IMR-90 (cell line): ENCODE results near the gene MYOM1. TPM values are rescaled to one million over a fixed set of nuclear protein-coding genes. Genes with fewer than 3 reads are reported as not detected.

Source experiments
- ATAC-seq: fragments of 200-7000 bp; cut with Tn5 transposase; 2 replicates; pipeline ENCODE4 v1.9.1; 2020; ENCODE audit warnings: low read depth, mild to moderate bottlenecking, moderate library complexity
- BruUV-seq: library from RNA; stranded (reverse); fragments of 400-500 nt; replicated peaks from 2 replicates; lab custom pipeline; 2021; lab: Mats Ljungman, UMichigan
- CTCF ChIA-PET: fragments of 300-600 bp; formaldehyde crosslinking; extraction: SDS; loops from one replicate; lab custom pipeline; 2021; ENCODE audit warnings: antibody characterized with exemption; lab: Yijun Ruan, JAX
- POLR2A ChIA-PET: fragments of 300-600 bp; sonication (Branson Sonifier 250); formaldehyde crosslinking; loops from one replicate; lab custom pipeline; 2022; ENCODE audit warnings: antibody characterized with exemption; ENCODE audit not compliant: unreplicated experiment; lab: Charles Lee
- DNase-seq: peaks from one replicate; pipeline ENCODE4 v3.0.0; 2013
- H2AFZ ChIP-seq: replicated peaks from 2 replicates; pipeline ENCODE3; 2013; ENCODE audit warnings: low read length, mild to moderate bottlenecking; ENCODE audit not compliant: poor library complexity
- H2AK5ac ChIP-seq: 2 replicates; pipeline ENCODE4 v1.6.1; 2013; ENCODE audit warnings: low read depth, low read length, inconsistent platforms
- H2AK9ac ChIP-seq: replicated peaks from 2 replicates; pipeline ENCODE3; 2013; ENCODE audit warnings: mild to moderate bottlenecking, low read depth, low read length, moderate library complexity; ENCODE audit not compliant: poor library complexity
- H2BK120ac ChIP-seq: 2 replicates; pipeline ENCODE4 v1.6.1; 2013; ENCODE audit warnings: low read depth, low read length, inconsistent platforms
- H2BK15ac ChIP-seq: 3 replicates; pipeline ENCODE4 v1.6.1; 2013; ENCODE audit warnings: low read depth, low read length, inconsistent platforms
- H2BK20ac ChIP-seq: 2 replicates; pipeline ENCODE4 v1.6.1; 2013; ENCODE audit warnings: low read depth, mild to moderate bottlenecking, inconsistent platforms, low read length, moderate library complexity
- H2BK5ac ChIP-seq: 2 replicates; pipeline ENCODE4 v1.6.1; 2013; ENCODE audit warnings: mild to moderate bottlenecking, low read depth, low read length, inconsistent platforms; ENCODE audit not compliant: poor library complexity, severe bottlenecking
- H3K14ac ChIP-seq: replicated peaks from 2 replicates; pipeline ENCODE4 v1.6.1; 2013; ENCODE audit warnings: low read depth, low read length, inconsistent platforms
- H3K18ac ChIP-seq: 2 replicates; pipeline ENCODE4 v1.6.1; 2013; ENCODE audit warnings: low read depth, low read length, control low read depth
- H3K23ac ChIP-seq: 2 replicates; pipeline ENCODE4 v1.6.1; 2013; ENCODE audit warnings: low read depth, low read length, inconsistent platforms
- H3K27ac ChIP-seq: 2 replicates; pipeline ENCODE4 v1.5.1; 2013; ENCODE audit warnings: mild to moderate bottlenecking, control low read depth, low read length; ENCODE audit not compliant: insufficient read depth
- H3K27me3 ChIP-seq: 2 replicates; pipeline ENCODE4 v1.6.1; 2013; ENCODE audit warnings: low read length; ENCODE audit not compliant: control insufficient read depth, insufficient read depth
- H3K36me3 ChIP-seq: 2 replicates; pipeline ENCODE4 v1.6.1; 2013; ENCODE audit warnings: low read length, mixed read lengths; ENCODE audit not compliant: control insufficient read depth, insufficient read depth
- H3K4ac ChIP-seq: 2 replicates; pipeline ENCODE4 v1.6.1; 2013; ENCODE audit warnings: low read depth, low read length, inconsistent platforms
- H3K4me1 ChIP-seq: 2 replicates; pipeline ENCODE4 v1.6.1; 2013; ENCODE audit warnings: low read length, mixed read lengths; ENCODE audit not compliant: control insufficient read depth, insufficient read depth
- H3K4me2 ChIP-seq: 2 replicates; pipeline ENCODE4 v1.6.1; 2013; ENCODE audit warnings: low read depth, mild to moderate bottlenecking, control low read depth, low read length, moderate library complexity
- H3K4me3 ChIP-seq: 2 replicates; pipeline ENCODE4 v1.5.1; 2013; ENCODE audit warnings: low read depth, mild to moderate bottlenecking, control low read depth, low read length, moderate library complexity; ENCODE audit not compliant: insufficient read depth
- H3K56ac ChIP-seq: 2 replicates; pipeline ENCODE4 v1.6.1; 2013; ENCODE audit warnings: low read length, inconsistent platforms; ENCODE audit not compliant: insufficient read depth; ENCODE audit errors: extremely low read depth
- H3K79me1 ChIP-seq, 2 experiments: 2 replicates each; pipeline ENCODE4 v1.6.1; 2013; ENCODE audit warnings: low read length in 2 of 2, inconsistent platforms in 1 of 2, low read depth in 1 of 2
- H3K9ac ChIP-seq: 2 replicates; pipeline ENCODE4 v1.6.1; 2013; ENCODE audit warnings: low read depth, low read length, control low read depth
- H3K9me1 ChIP-seq: 2 replicates; pipeline ENCODE4 v1.6.1; 2013; ENCODE audit warnings: low read length, inconsistent platforms; ENCODE audit not compliant: insufficient read depth
- H3K9me3 ChIP-seq: 2 replicates; pipeline ENCODE4 v1.6.1; 2013; ENCODE audit warnings: low read length; ENCODE audit not compliant: control insufficient read depth, insufficient read depth
- H4K20me1 ChIP-seq: 2 replicates; pipeline ENCODE4 v1.6.1; 2013; ENCODE audit warnings: low read length, inconsistent platforms; ENCODE audit not compliant: insufficient read depth
- H4K5ac ChIP-seq: 2 replicates; pipeline ENCODE4 v1.6.1; 2013; ENCODE audit warnings: mild to moderate bottlenecking, low read depth, low read length, control low read depth
- H4K8ac ChIP-seq, 2 experiments: 2 replicates each; pipeline ENCODE4 v1.6.1; 2013; ENCODE audit warnings: low read depth in 2 of 2, low read length in 2 of 2, control low read depth in 1 of 2, inconsistent platforms in 1 of 2
- H4K91ac ChIP-seq: 2 replicates; pipeline ENCODE4 v1.6.1; 2013; ENCODE audit warnings: low read depth, low read length, inconsistent platforms; ENCODE audit not compliant: insufficient read depth
- BHLHE40 ChIP-seq: fragments of 150-350 bp; IDR thresholded peaks from 2 replicates; pipeline ENCODE4 v1.6.1; 2016; ENCODE audit warnings: mild to moderate bottlenecking, low read depth, low read length
- CEBPB ChIP-seq: IDR thresholded peaks from 2 replicates; pipeline ENCODE4 v1.6.1; 2012; ENCODE audit warnings: low read depth, low read length, improper control_type of control experiment
- CHD1 ChIP-seq: IDR thresholded peaks from 2 replicates; pipeline ENCODE4 v1.6.1; 2012; ENCODE audit warnings: low read depth, low read length, improper control_type of control experiment
- CTCF ChIP-seq: conservative IDR thresholded peaks from 2 replicates; pipeline ENCODE4 v1.5.1; 2012; ENCODE audit warnings: mild to moderate bottlenecking, low read depth, low read length, improper control_type of control experiment
- ELK1 ChIP-seq: fragments of 150-350 bp; IDR thresholded peaks from 2 replicates; pipeline ENCODE4 v1.6.1; 2016; ENCODE audit warnings: low read depth, mild to moderate bottlenecking, low read length, moderate library complexity, borderline replicate concordance
- MAFK ChIP-seq: IDR thresholded peaks from 2 replicates; pipeline ENCODE4 v1.6.1; 2012; ENCODE audit warnings: low read depth, low read length, improper control_type of control experiment
- MAZ ChIP-seq: IDR thresholded peaks from 2 replicates; pipeline ENCODE4 v1.6.1; 2012; ENCODE audit warnings: low read depth, mild to moderate bottlenecking, low read length, improper control_type of control experiment, moderate library complexity, borderline replicate concordance
- NFE2L2 ChIP-seq: fragments of 150-350 bp; IDR thresholded peaks from 2 replicates; pipeline ENCODE4 v1.6.1; 2016; ENCODE audit warnings: low read depth, mild to moderate bottlenecking, low read length
- POLR2A ChIP-seq: IDR thresholded peaks from 2 replicates; pipeline ENCODE4 v1.6.1; 2012; ENCODE audit warnings: mild to moderate bottlenecking, low read depth, low read length
- RAD21 ChIP-seq: IDR thresholded peaks from 2 replicates; pipeline ENCODE4 v1.6.1; 2012; ENCODE audit warnings: low read length, improper control_type of control experiment
- RFX5 ChIP-seq: IDR thresholded peaks from 2 replicates; pipeline ENCODE4 v1.8.0; 2012; ENCODE audit warnings: low read depth, mild to moderate bottlenecking, low read length, moderate library complexity
- SMC3 ChIP-seq: fragments of 150-350 bp; IDR thresholded peaks from 2 replicates; pipeline ENCODE4 v1.6.1; 2016; ENCODE audit warnings: low read depth, mild to moderate bottlenecking, antibody characterized with exemption, low read length, moderate library complexity
- USF2 ChIP-seq: fragments of 150-350 bp; IDR thresholded peaks from 2 replicates; pipeline ENCODE4 v1.6.1; 2017; ENCODE audit warnings: mild to moderate bottlenecking, antibody characterized with exemption, low read length, low read depth
- WGBS, 2 experiments: methylation state at CpG; one replicate each; pipeline versions ENCODE4 v1.1.5 to v1.1.7; 2013; ENCODE audit warnings: missing lambda C conversion rate in 2 of 2; ENCODE audit not compliant: insufficient read length in 1 of 2; ENCODE audit errors: extremely low coverage in 2 of 2; 5-methylcytosine and 5-hydroxymethylcytosine counted together
- dilution Hi-C: fragments of 300-500 bp; cut with HindIII; formaldehyde crosslinking; loops from one replicate; pipeline ENCODE4 v1.14.3; 2018; ENCODE audit warnings: low sequenced_read_pairs; ENCODE audit not compliant: unreplicated experiment
- in situ Hi-C: fragments of 300-500 bp; cut with MboI; formaldehyde crosslinking; loops from 3 replicates; pipeline ENCODE4 v1.14.3; 2019; ENCODE audit warnings: low sequenced_read_pairs, inconsistent platforms, mixed read lengths
- intact Hi-C: fragments of 100-400 bp; cut with micrococcal nuclease; formaldehyde crosslinking; loops from 2 replicates; pipeline ENCODE4 v1.10.0; 2022
- polyA plus RNA-seq, 3 experiments: library from polyadenylated mRNA; depleted of rRNA; stranded (reverse); fragments of >200 nt; gene quantifications; 2 replicates each; pipeline ENCODE4 v1.2.3, GENCODE V29; 2012; ENCODE audit warnings: low replicate concordance in 1 of 3
- total RNA-seq: library from RNA; depleted of rRNA; stranded (reverse); fragments of >200 nt; gene quantifications from 2 replicates; pipeline ENCODE4 v1.2.3, GENCODE V29; 2012

Gene MYOM1
- total and polyA plus RNA-seq, 2 of the 4 experiments (the other 2 are of a cell fraction) = under 0.01 to 0.10 TPM

- TF ChIP-seq MAFK (no peak), RAD21 (no peak), MAZ (no peak), CEBPB (no peak), NFE2L2 (no peak), SMC3 (no peak), CTCF (no peak), ELK1 (no peak), CHD1 (no peak), POLR2A (no peak), RFX5 (no peak), USF2 (no peak), BHLHE40 (no peak)
These were observed 96.9 kb downstream of the MYOM1 start for GRCh38 chr18:3122851-3123250.

More at GRCh38 chr18:3122851-3123250, 96.9 kb downstream of the MYOM1 start:
- no peak overlapping the region for H3K23ac ChIP-seq
- BruUV-seq = no TSS peak
- H3K4me1 ChIP-seq = no peaks in the 10 kb centered on the region
- H4K91ac ChIP-seq = no peak overlapping the region
- no peak overlapping the region for H4K8ac ChIP-seq
- no peak overlapping the region for H3K4me2 ChIP-seq
- H3K79me1 ChIP-seq = no peaks in the 10 kb centered on the region
- intact Hi-C loops = no loop called here
- no peak overlapping the region for H3K9ac ChIP-seq
- H3K27ac ChIP-seq = no peak overlapping the region
- no peak overlapping the region for H2AK5ac ChIP-seq
- CTCF ChIA-PET = no interaction called here
- POLR2A ChIA-PET = no interaction called here
- dilution Hi-C loops = no loop called here
- no peak overlapping the region for H2AK9ac ChIP-seq
- H2BK20ac ChIP-seq = no peak overlapping the region
- in situ Hi-C loops = no loop called here
- ATAC-seq = no peak
- H3K18ac ChIP-seq = no peak overlapping the region
- no peaks in the 10 kb centered on the region for H4K20me1 ChIP-seq
- H3K4ac ChIP-seq = no peak overlapping the region
- DNase-seq = no peak
- peaks cover 8% of the 10 kb centered on the region for H3K27me3 ChIP-seq
- 83% methylated on average over 2 of the region's 5 CpGs; no CpG with 5 or more reads in 1 of the 2 experiments for WGBS, 2 experiments
- no peak overlapping the region for H2BK120ac ChIP-seq
- H2BK5ac ChIP-seq = no peak overlapping the region
- H4K5ac ChIP-seq = no peak overlapping the region
- H3K36me3 ChIP-seq = no peaks in the 10 kb centered on the region
- no peaks in the 10 kb centered on the region for H3K9me3 ChIP-seq
- H2AFZ ChIP-seq = no peak overlapping the region
- H2BK15ac ChIP-seq = no peak overlapping the region
- H3K14ac ChIP-seq = no peak overlapping the region
- H3K56ac ChIP-seq = no peak overlapping the region
- H3K9me1 ChIP-seq = no peaks in the 10 kb centered on the region
- H3K4me3 ChIP-seq = no peak overlapping the region
